Middle frontal gyrus (tissue), 1 donor: ENCODE results near the gene TTC21B.

Experiments
- DNase-seq: peaks from one replicate; pipeline ENCODE4 v3.0.0-alpha.2; 2015; ENCODE audit warnings: low spot score; ENCODE audit errors: extremely low spot score

Gene TTC21B

GRCh38 chr2:165837122-165837521 is 116.5 kb downstream of the TTC21B start:
- no peak for DNase-seq

DNA sequence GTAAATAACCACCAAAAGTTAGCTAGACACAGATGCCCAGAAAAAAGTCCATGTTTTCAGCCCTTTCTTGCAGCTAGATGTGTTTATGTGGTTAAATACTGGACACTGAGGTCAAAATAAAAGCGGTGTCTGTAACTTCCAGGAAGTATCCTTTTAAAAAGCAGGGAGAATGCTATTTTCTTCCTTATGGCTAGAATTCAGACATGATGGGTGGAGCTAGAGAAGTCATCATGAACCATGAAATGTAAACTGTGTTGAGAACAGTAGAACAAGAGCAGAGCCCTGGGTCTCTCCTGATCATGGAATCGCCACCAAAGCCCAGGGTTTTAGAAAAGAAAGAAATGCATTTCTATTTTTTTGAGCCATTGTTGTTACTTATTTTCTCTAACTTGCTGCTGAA is 118.2 kb downstream of the TTC21B start:
- DNase-seq = no peak

GRCh38 chr2:165833156-165833555 is 120.4 kb downstream of the TTC21B start:
- DNase-seq = no peak

DNA sequence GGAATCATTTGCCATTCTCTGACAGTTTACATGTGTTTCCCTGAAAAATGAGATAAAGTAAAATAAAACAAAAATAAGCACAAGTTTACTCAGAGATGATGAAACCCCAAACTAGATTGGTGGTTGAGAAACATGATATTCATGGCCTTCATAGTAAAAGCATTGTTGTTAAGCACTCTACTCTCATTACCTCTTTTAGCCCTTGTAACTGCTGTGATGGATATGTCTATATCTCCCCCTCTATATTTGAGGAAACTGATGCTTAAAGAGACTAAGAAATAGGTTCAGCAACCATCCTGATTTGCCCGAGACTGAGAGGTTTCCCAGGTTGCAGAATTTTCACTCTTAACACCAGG is 125.7 kb downstream of the TTC21B start:
- DNase-seq = no peak

- DNase-seq = no peak
Observed at GRCh38 chr2:165827016-165827920, 126.3 kb downstream of the TTC21B start.

DNA sequence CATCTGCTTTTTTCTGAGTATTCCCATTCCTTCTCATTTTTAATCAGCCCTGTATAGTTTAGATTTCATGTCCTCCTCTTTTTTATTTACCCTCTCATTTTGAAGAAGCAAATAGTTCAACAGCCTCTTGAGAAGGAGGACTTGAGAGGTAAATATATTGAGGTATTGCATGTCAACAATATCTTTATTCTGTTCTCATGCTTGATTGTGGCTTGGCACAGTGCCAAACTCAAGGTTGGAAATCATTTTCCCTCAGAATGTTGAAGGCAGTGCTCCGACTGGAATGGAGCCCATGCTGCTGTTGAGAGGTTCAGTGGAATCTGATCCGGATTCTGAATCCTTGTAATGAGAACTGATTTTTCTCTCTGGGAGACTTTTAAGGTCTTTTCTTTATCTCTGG is 128.5 kb downstream of the TTC21B start:
- DNase-seq = no peak
